WTC11 (cell line): Measurements from ENCODE around the gene CLEC18B.

Experiments used
- GRHL2 ChIP-seq: fragments of 250-450 bp; sonication (Bioruptor Pico); IDR thresholded peaks from 2 replicates; pipeline ENCODE4 v1.8.0; 2022; ENCODE audit warnings: mild to moderate bottlenecking, moderate library complexity; ENCODE audit not compliant: insufficient replicate concordance, severe bottlenecking
- IRF2 ChIP-seq: sonication (generic); formaldehyde crosslinking; IDR thresholded peaks from 2 replicates; pipeline ENCODE4 v1.8.0; 2022; ENCODE audit warnings: low read depth, missing genetic modification reagents, borderline replicate concordance
- NFYB ChIP-seq: sonication (generic); formaldehyde crosslinking; conservative IDR thresholded peaks from 2 replicates; pipeline ENCODE4 v1.8.0; 2022; ENCODE audit warnings: low read depth, missing genetic modification reagents
- NR2C2 ChIP-seq: sonication (generic); formaldehyde crosslinking; IDR thresholded peaks from 2 replicates; pipeline ENCODE4 v1.8.0; 2022; ENCODE audit warnings: mild to moderate bottlenecking, missing genetic modification reagents
- NR3C1 ChIP-seq: sonication (generic); formaldehyde crosslinking; conservative IDR thresholded peaks from 2 replicates; pipeline ENCODE4 v1.8.1; 2023; ENCODE audit warnings: low read depth, mild to moderate bottlenecking, missing genetic modification reagents
- TEAD1 ChIP-seq: sonication (generic); formaldehyde crosslinking; IDR thresholded peaks from 2 replicates; pipeline ENCODE4 v1.8.0; 2022; ENCODE audit warnings: mild to moderate bottlenecking, missing genetic modification reagents
- USF1 ChIP-seq: sonication (generic); formaldehyde crosslinking; IDR thresholded peaks from 2 replicates; pipeline ENCODE4 v1.8.0; 2022; ENCODE audit warnings: mild to moderate bottlenecking, missing genetic modification reagents
- ZBTB21 ChIP-seq: sonication (generic); formaldehyde crosslinking; IDR thresholded peaks from 2 replicates; pipeline ENCODE4 v1.8.1; 2023; ENCODE audit warnings: mild to moderate bottlenecking, missing genetic modification reagents, borderline replicate concordance
- ZNF317 ChIP-seq: sonication (generic); formaldehyde crosslinking; IDR thresholded peaks from 2 replicates; pipeline ENCODE4 v1.8.1; 2023; ENCODE audit warnings: low read depth, mild to moderate bottlenecking, moderate library complexity, missing genetic modification reagents, borderline replicate concordance
- TF ChIP-seq, protein P1 (sequence below): fragments of 200-600 bp; IDR thresholded peaks from 2 replicates; pipeline ENCODE4 v1.8.0; 2022; ENCODE audit warnings: antibody characterized with exemption
- TF ChIP-seq, protein P2 (sequence below): sonication (generic); formaldehyde crosslinking; IDR thresholded peaks from 2 replicates; pipeline ENCODE4 v1.8.0; 2022; ENCODE audit warnings: mild to moderate bottlenecking, missing genetic modification reagents

GRCh38 chr16:74447578-74447977 is 26.3 kb upstream of the CLEC18B start:
- TF ChIP-seq, protein P1, sequence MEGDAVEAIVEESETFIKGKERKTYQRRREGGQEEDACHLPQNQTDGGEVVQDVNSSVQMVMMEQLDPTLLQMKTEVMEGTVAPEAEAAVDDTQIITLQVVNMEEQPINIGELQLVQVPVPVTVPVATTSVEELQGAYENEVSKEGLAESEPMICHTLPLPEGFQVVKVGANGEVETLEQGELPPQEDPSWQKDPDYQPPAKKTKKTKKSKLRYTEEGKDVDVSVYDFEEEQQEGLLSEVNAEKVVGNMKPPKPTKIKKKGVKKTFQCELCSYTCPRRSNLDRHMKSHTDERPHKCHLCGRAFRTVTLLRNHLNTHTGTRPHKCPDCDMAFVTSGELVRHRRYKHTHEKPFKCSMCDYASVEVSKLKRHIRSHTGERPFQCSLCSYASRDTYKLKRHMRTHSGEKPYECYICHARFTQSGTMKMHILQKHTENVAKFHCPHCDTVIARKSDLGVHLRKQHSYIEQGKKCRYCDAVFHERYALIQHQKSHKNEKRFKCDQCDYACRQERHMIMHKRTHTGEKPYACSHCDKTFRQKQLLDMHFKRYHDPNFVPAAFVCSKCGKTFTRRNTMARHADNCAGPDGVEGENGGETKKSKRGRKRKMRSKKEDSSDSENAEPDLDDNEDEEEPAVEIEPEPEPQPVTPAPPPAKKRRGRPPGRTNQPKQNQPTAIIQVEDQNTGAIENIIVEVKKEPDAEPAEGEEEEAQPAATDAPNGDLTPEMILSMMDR: no peak
- no peak for TF ChIP-seq NR2C2 (CRISPR knock-in tag)
- TF ChIP-seq TEAD1: no peak
- no peak for TF ChIP-seq IRF2 (CRISPR knock-in tag)
- no peak for TF ChIP-seq GRHL2 (CRISPR knock-in tag)
- TF ChIP-seq ZBTB21: no peak
- no peak for TF ChIP-seq NR3C1 (CRISPR knock-in tag)
- no peak for TF ChIP-seq USF1 (CRISPR knock-in tag)
- TF ChIP-seq, protein P2, sequence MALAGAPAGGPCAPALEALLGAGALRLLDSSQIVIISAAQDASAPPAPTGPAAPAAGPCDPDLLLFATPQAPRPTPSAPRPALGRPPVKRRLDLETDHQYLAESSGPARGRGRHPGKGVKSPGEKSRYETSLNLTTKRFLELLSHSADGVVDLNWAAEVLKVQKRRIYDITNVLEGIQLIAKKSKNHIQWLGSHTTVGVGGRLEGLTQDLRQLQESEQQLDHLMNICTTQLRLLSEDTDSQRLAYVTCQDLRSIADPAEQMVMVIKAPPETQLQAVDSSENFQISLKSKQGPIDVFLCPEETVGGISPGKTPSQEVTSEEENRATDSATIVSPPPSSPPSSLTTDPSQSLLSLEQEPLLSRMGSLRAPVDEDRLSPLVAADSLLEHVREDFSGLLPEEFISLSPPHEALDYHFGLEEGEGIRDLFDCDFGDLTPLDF (CRISPR knock-in tag): no peak
- TF ChIP-seq NFYB: no peak
- TF ChIP-seq ZNF317 (CRISPR knock-in tag): no peak
